ENCODE results near the gene KIR3DL1.

DNA sequence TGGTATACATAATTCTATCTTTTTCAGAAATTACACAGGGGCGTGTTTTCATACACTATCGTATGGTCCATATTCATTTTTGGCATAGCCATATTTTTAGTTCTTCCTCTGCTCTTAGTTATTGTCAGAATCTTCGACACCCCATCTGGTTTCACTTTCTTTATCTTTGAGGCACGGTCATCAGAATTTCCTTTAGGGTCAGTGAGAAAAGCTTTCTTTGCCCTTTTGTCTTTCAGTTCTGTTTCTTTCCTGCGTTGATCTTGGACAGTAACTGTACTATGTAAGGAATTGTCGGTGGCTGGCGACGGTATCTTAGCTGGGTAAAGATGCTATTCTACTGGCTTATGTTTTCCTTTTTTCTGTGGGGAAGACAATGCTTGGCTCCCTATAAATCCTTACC lies 23.5 kb upstream of the KIR3DL1 start:
- TF ChIP-seq, protein P1, sequence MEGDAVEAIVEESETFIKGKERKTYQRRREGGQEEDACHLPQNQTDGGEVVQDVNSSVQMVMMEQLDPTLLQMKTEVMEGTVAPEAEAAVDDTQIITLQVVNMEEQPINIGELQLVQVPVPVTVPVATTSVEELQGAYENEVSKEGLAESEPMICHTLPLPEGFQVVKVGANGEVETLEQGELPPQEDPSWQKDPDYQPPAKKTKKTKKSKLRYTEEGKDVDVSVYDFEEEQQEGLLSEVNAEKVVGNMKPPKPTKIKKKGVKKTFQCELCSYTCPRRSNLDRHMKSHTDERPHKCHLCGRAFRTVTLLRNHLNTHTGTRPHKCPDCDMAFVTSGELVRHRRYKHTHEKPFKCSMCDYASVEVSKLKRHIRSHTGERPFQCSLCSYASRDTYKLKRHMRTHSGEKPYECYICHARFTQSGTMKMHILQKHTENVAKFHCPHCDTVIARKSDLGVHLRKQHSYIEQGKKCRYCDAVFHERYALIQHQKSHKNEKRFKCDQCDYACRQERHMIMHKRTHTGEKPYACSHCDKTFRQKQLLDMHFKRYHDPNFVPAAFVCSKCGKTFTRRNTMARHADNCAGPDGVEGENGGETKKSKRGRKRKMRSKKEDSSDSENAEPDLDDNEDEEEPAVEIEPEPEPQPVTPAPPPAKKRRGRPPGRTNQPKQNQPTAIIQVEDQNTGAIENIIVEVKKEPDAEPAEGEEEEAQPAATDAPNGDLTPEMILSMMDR (conservative IDR thresholded peaks at IDR 0.05; ENCODE audit: low read length): no peak
- no peak for TF ChIP-seq EZH2phosphoT487 (IDR thresholded peaks at IDR 0.05; ENCODE audit: borderline replicate concordance, low read depth, low read length)
